ENCODE data around the gene KIF5A.
"Not testable (repeated sequence)": the region's sequence is repeated elsewhere in the genome, so short reads cannot be mapped to it uniquely, and the experiment has no call there.

KIF5A gene

DNA sequence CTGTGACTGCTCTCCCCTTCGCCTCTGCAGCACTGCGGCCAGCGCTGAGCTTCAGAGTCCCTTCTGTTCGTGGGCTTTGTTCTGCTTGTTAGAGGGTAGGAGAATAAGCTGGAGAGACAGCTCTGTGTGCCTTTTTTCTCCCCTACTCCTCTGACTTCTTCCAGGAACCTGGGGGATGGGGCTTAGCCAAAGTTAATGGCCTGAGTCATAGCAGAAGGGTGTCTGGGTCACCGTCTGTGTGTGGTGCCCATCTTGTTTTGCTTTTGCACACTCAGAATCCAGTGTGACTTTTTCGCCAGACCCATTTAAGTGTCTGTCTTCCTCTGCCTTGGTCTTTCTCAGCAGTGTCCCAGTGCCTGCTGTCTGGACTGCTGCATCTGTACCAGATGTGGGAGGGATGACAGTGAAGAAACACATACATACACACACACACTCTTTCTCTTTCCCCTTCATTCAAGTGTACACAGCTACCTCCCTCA is 3.0 kb downstream of the KIF5A start:
- H3K4me1 ChIP-seq (ENCODE audit: control insufficient read depth in 5 of 5, insufficient read depth in 5 of 5, low read length in 5 of 5): peaks cover 0 to 9% (median 5%) of the 10 kb centered on the region in 5 donors
- H3K36me3 ChIP-seq (ENCODE audit: control insufficient read depth in 5 of 5, insufficient read depth in 5 of 5, low read length in 5 of 5): no peaks in the 10 kb centered on the region
- peaks cover 17 to 42% (median 32%) of the 10 kb centered on the region in 5 donors for H3K27me3 ChIP-seq (ENCODE audit: control insufficient read depth in 5 of 5, insufficient read depth in 4 of 5, low read length in 5 of 5)
- H3K9ac ChIP-seq (ENCODE audit: low read length in 5 of 5): no peak overlapping the region
- no peaks in the 10 kb centered on the region for H3K9me3 ChIP-seq (ENCODE audit: control insufficient read depth in 5 of 5, low read length in 5 of 5)
- no peak overlapping the region for H3K4me3 ChIP-seq (ENCODE audit: low read depth in 1 of 5, low read length in 5 of 5)
- no peak overlapping the region for H3K27ac ChIP-seq (ENCODE audit: low read depth, low read length)

DNA sequence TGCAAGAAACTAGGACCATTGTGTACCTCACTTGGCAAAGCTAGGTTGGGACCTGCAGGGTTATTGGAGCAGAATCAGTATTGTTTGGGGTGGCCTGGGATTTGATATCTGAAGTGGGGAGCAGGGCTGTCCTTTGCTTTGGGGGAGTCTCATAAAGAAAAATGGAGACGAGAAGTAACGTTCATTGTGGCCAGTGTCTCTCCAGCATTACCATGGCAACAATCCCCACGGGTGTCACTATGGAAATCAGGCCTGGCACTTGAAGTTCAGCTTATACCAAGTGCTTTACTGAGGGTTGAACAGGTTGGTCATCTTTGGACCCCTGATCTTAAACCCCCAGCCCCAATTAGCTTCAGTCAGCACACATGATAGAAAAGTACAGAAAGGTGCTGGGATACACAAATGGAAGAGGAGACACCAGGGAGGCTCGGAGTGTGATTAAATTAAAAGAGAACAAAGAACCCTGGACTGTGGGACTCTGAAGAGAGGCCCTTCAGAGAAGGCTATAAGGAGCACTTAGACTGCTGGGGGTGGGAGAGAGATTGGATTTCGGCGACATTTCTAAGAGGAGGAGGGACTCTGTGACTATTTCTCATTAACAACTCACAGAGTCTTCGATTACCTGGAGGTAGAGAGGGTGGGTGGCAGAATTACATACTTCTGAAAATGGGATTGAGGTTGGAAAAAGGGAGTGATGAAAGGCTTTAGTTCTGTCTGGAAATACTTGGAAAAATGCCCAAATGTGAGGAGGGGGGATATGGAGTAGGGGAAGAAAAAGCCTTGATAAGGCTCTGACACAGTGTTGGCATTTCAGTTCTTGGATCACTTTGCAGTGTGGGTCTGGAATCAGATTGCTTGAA is 3.7 kb downstream of the KIF5A start:
- Histone ChIP-seq H3K27me3 (ENCODE audit: control insufficient read depth in 5 of 5, insufficient read depth in 4 of 5, low read length in 5 of 5) (peaks cover 17 to 42% (median 31%) of the 10 kb centered on the region in 5 donors), H3K9ac (ENCODE audit: low read length in 5 of 5) (no peak overlapping the region), H3K4me3 (ENCODE audit: low read depth in 1 of 5, low read length in 5 of 5) (no peak overlapping the region), H3K36me3 (ENCODE audit: control insufficient read depth in 5 of 5, insufficient read depth in 5 of 5, low read length in 5 of 5) (no peaks in the 10 kb centered on the region), H3K9me3 (ENCODE audit: control insufficient read depth in 5 of 5, low read length in 5 of 5) (no peaks in the 10 kb centered on the region), H3K27ac (ENCODE audit: low read depth, low read length) (no peak overlapping the region), H3K4me1 (ENCODE audit: control insufficient read depth in 5 of 5, insufficient read depth in 5 of 5, low read length in 5 of 5) (peaks cover 0 to 9% (median 5%) of the 10 kb centered on the region in 5 donors)

DNA sequence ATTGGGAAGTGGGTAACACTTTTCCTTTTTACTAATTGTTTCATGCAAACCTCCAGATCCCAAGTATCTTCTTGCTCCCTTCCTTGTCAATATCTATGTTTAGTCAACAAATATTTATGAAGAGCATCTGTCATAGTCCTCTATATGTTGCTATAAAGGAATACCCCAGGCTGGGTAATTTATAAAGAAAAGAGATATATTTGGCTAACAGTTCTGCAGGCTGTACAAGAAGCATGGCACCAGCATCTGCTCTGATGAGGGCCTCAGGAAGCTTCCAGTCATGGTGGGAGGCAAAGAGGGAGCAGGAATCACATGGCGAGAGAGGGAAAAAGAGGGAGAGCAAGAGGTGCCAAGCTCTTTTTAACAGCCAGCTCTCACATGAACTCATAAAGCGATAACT is 4.6 kb downstream of the KIF5A start:
- Histone ChIP-seq H3K4me3 (ENCODE audit: low read depth in 1 of 5, low read length in 5 of 5) (no peak overlapping the region), H3K36me3 (ENCODE audit: control insufficient read depth in 5 of 5, insufficient read depth in 5 of 5, low read length in 5 of 5) (no peaks in the 10 kb centered on the region), H3K9me3 (ENCODE audit: control insufficient read depth in 5 of 5, low read length in 5 of 5) (no peaks in the 10 kb centered on the region), H3K27me3 (ENCODE audit: control insufficient read depth in 5 of 5, insufficient read depth in 4 of 5, low read length in 5 of 5) (peaks cover 9 to 36% (median 23%) of the 10 kb centered on the region in 5 donors), H3K9ac (ENCODE audit: low read length in 5 of 5) (no peak overlapping the region), H3K4me1 (ENCODE audit: control insufficient read depth in 5 of 5, insufficient read depth in 5 of 5, low read length in 5 of 5) (peaks cover 0 to 7% (median 5%) of the 10 kb centered on the region in 5 donors), H3K27ac (ENCODE audit: low read depth, low read length) (no peak overlapping the region)

DNA sequence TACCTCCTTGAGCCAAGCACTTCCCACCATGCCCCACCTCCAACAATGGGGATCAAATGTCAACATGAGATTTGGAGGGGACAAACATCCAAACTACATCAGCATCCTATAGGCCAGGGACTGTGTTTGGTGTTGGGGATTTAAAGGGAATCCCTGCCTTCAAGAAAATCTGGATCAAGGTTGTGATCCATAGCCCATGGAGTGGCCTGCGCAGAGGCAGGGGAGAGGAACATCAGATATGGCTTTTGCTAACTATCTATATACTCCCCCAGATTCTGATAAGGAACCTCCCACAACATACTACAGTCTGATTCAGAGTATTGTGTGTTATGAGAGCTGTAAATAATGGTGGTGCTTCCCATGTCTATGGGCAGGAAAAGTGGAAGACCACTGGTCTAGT is 5.1 kb downstream of the KIF5A start:
- peaks cover 7 to 32% (median 19%) of the 10 kb centered on the region in 5 donors for H3K27me3 ChIP-seq (ENCODE audit: control insufficient read depth in 5 of 5, insufficient read depth in 4 of 5, low read length in 5 of 5)

DNA sequence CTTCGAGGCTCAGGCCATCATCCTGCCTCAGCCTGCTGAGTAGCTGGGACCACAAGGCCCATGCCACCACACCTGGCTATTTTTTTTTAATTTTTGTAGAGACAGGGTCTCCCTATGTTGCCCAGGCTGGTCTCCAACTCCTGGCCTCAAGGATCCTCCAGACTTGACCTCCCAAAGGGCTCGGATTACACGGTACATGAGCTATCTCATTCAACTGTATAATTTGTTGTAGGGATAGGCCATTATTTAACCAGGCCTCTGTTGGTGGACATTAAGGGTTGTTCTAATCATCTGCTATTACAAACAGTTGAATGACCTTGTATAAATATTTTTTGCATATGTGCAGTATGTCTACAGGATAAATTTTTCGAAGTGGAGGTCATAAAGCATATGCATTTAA is 9.0 kb downstream of the KIF5A start:
- Histone ChIP-seq H3K27ac (ENCODE audit: low read depth, low read length) (no peak overlapping the region), H3K9ac (ENCODE audit: low read length in 5 of 5) (no peak overlapping the region), H3K4me3 (ENCODE audit: low read depth in 1 of 5, low read length in 5 of 5) (no peak overlapping the region), H3K4me1 (ENCODE audit: control insufficient read depth in 5 of 5, insufficient read depth in 5 of 5, low read length in 5 of 5) (no peaks in the 10 kb centered on the region), H3K9me3 (ENCODE audit: control insufficient read depth in 5 of 5, low read length in 5 of 5) (no peaks in the 10 kb centered on the region), H3K27me3 (ENCODE audit: control insufficient read depth in 5 of 5, insufficient read depth in 4 of 5, low read length in 5 of 5) (peaks cover 0 to 9% (median 4%) of the 10 kb centered on the region in 5 donors), H3K36me3 (ENCODE audit: control insufficient read depth in 5 of 5, insufficient read depth in 5 of 5, low read length in 5 of 5) (no peaks in the 10 kb centered on the region)

More for the DNA sequence above, 5.1 kb downstream of the KIF5A start:
- no peak overlapping the region for H3K4me3 ChIP-seq (ENCODE audit: low read depth in 1 of 5, low read length in 5 of 5)
- H3K9ac ChIP-seq (ENCODE audit: low read length in 5 of 5): no peak overlapping the region
- no peaks in the 10 kb centered on the region for H3K9me3 ChIP-seq (ENCODE audit: control insufficient read depth in 5 of 5, low read length in 5 of 5)
- H3K36me3 ChIP-seq (ENCODE audit: control insufficient read depth in 5 of 5, insufficient read depth in 5 of 5, low read length in 5 of 5): no peaks in the 10 kb centered on the region
- peaks cover 0 to 3% (median 3%) of the 10 kb centered on the region in 5 donors for H3K4me1 ChIP-seq (ENCODE audit: control insufficient read depth in 5 of 5, insufficient read depth in 5 of 5, low read length in 5 of 5)
- H3K27ac ChIP-seq (ENCODE audit: low read depth, low read length): no peak overlapping the region

DNA sequence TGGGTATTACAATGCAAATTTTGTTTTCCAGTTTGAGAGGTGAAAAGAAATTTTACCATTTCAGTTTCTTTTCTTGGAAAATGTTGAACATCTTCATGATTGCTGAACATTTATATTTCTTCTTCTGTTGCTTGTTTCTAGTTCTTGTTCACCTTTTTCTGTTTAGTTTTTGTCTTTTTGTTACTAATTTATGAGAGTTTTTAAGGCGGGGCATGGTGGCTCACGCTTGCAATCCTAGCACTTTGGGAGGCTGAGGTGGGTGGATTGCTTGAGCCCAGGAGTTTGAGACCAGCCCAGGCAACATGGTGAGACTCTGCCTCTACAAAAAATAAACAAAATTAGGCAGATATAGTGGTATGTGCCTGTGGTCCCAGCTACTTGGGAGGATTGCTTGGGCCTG is 10.7 kb downstream of the KIF5A start:
- Histone ChIP-seq H3K9ac (ENCODE audit: low read length in 5 of 5) (no peak overlapping the region), H3K27ac (ENCODE audit: low read depth, low read length) (no peak overlapping the region), H3K9me3 (ENCODE audit: control insufficient read depth in 5 of 5, low read length in 5 of 5) (no peaks in the 10 kb centered on the region), H3K4me3 (ENCODE audit: low read depth in 1 of 5, low read length in 5 of 5) (no peak overlapping the region), H3K4me1 (ENCODE audit: control insufficient read depth in 5 of 5, insufficient read depth in 5 of 5, low read length in 5 of 5) (no peaks in the 10 kb centered on the region), H3K27me3 (ENCODE audit: control insufficient read depth in 5 of 5, insufficient read depth in 4 of 5, low read length in 5 of 5) (peaks cover 0 to 13% (median 4%) of the 10 kb centered on the region in 5 donors), H3K36me3 (ENCODE audit: control insufficient read depth in 5 of 5, insufficient read depth in 5 of 5, low read length in 5 of 5) (no peaks in the 10 kb centered on the region)

DNA sequence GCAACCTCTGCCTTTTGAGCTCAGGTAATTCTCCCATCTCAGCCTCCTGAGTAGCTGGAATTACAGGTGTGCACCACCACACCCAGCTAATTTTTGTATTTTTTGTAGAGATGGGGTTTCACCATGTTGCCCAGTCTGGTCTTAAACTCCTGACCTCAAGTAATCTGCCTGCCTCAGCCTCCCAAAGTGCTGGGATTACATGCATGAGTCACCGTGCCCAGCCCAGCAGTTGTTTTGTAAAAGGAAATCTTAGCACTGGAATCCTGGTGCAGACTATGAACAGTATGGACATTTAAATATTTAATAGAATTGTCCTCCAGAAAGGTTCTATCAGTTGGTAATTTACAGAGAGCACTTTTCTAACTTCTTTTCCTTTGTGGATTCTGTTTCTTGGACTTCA is 11.3 kb downstream of the KIF5A start:
- H3K36me3 ChIP-seq (ENCODE audit: control insufficient read depth in 5 of 5, insufficient read depth in 5 of 5, low read length in 5 of 5); H3K4me3 ChIP-seq (ENCODE audit: low read depth in 1 of 5, low read length in 5 of 5); H3K4me1 ChIP-seq (ENCODE audit: control insufficient read depth in 5 of 5, insufficient read depth in 5 of 5, low read length in 5 of 5); H3K27ac ChIP-seq (ENCODE audit: low read depth, low read length); H3K9me3 ChIP-seq (ENCODE audit: control insufficient read depth in 5 of 5, low read length in 5 of 5); H3K9ac ChIP-seq (ENCODE audit: low read length in 5 of 5): not testable (repeated sequence)
- H3K27me3 ChIP-seq (ENCODE audit: control insufficient read depth in 5 of 5, insufficient read depth in 4 of 5, low read length in 5 of 5): peaks cover 0 to 13% (median 4%) of the 10 kb centered on the region in 5 donors

DNA sequence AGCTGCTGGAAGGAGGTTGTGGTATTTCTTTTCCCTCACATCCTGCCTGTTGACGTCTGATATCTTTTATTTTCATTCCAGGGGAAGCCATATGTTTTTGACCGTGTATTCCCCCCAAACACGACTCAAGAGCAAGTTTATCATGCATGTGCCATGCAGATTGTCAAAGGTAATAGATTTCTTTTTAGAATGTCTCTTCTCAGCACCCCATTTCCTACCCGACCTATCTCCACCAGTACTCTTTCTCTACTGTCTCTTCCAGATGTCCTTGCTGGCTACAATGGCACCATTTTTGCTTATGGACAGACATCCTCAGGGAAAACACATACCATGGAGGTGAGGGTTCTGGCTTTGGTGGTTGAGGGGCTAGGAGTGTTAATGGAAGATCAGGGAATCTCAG is 13.5 kb downstream of the KIF5A start:
- H3K27me3 ChIP-seq (ENCODE audit: control insufficient read depth in 5 of 5, insufficient read depth in 4 of 5, low read length in 5 of 5): peaks cover 0 to 13% (median 5%) of the 10 kb centered on the region in 5 donors

DNA sequence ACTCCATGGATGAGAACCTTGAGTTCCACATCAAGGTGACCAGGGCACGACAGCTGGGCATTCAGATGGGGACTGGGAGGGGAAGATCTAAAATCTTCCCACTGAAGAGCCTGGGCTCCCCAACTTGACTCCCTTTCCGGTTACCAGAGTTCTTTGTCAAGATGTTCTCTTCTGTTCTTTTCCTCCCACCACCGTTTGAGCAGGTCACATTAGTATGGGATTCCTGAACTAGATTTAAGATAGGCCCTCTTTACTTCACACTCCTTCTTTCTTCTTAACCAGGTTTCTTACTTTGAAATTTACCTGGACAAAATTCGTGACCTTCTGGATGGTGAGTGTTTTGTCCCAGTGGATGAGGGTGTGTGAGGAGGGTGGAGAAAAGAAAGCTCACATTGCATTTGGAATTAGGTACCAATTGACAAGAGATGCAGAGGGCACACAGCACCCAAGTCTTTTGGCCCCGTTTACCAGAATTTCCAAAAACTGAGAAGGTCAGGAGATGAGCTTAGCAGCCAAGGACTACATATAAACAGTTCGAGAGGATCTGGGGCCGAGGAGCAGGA is 14.4 kb downstream of the KIF5A start:
- Histone ChIP-seq H3K9ac (ENCODE audit: low read length in 5 of 5) (no peak overlapping the region), H3K27me3 (ENCODE audit: control insufficient read depth in 5 of 5, insufficient read depth in 4 of 5, low read length in 5 of 5) (peaks cover 5 to 16% (median 6%) of the 10 kb centered on the region in 5 donors), H3K9me3 (ENCODE audit: control insufficient read depth in 5 of 5, low read length in 5 of 5) (no peaks in the 10 kb centered on the region), H3K4me3 (ENCODE audit: low read depth in 1 of 5, low read length in 5 of 5) (no peak overlapping the region), H3K4me1 (ENCODE audit: control insufficient read depth in 5 of 5, insufficient read depth in 5 of 5, low read length in 5 of 5) (no peaks in the 10 kb centered on the region), H3K36me3 (ENCODE audit: control insufficient read depth in 5 of 5, insufficient read depth in 5 of 5, low read length in 5 of 5) (no peaks in the 10 kb centered on the region), H3K27ac (ENCODE audit: low read depth, low read length) (no peak overlapping the region)

More for the DNA sequence above, 13.5 kb downstream of the KIF5A start:
- no peak overlapping the region for H3K4me3 ChIP-seq (ENCODE audit: low read depth in 1 of 5, low read length in 5 of 5)
- H3K27ac ChIP-seq (ENCODE audit: low read depth, low read length): no peak overlapping the region
- H3K36me3 ChIP-seq (ENCODE audit: control insufficient read depth in 5 of 5, insufficient read depth in 5 of 5, low read length in 5 of 5): no peaks in the 10 kb centered on the region
- no peaks in the 10 kb centered on the region for H3K9me3 ChIP-seq (ENCODE audit: control insufficient read depth in 5 of 5, low read length in 5 of 5)
- H3K9ac ChIP-seq (ENCODE audit: low read length in 5 of 5): no peak overlapping the region
- no peaks in the 10 kb centered on the region for H3K4me1 ChIP-seq (ENCODE audit: control insufficient read depth in 5 of 5, insufficient read depth in 5 of 5, low read length in 5 of 5)

DNA sequence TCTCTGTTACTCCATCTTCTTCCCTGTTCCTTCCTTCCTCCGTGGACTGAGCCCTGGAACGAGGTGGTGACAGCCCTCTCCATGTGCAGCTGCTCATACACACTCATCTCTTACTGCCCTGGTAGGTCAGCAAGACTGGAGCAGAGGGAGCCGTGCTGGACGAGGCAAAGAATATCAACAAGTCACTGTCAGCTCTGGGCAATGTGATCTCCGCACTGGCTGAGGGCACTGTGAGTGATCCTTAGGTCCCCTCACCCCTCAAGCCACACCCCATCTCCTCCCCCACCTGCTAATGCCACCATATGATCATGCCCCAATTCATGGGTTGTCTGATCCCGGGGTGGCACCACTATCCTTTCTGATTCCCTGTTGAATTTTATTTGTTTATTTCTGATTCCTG is 19.0 kb downstream of the KIF5A start:
- Histone ChIP-seq H3K4me3 (ENCODE audit: low read depth in 1 of 5, low read length in 5 of 5) (no peak overlapping the region), H3K27ac (ENCODE audit: low read depth, low read length) (no peak overlapping the region), H3K9me3 (ENCODE audit: control insufficient read depth in 5 of 5, low read length in 5 of 5) (no peaks in the 10 kb centered on the region), H3K9ac (ENCODE audit: low read length in 5 of 5) (no peak overlapping the region), H3K4me1 (ENCODE audit: control insufficient read depth in 5 of 5, insufficient read depth in 5 of 5, low read length in 5 of 5) (no peaks in the 10 kb centered on the region), H3K36me3 (ENCODE audit: control insufficient read depth in 5 of 5, insufficient read depth in 5 of 5, low read length in 5 of 5) (no peaks in the 10 kb centered on the region), H3K27me3 (ENCODE audit: control insufficient read depth in 5 of 5, insufficient read depth in 4 of 5, low read length in 5 of 5) (peaks cover 0 to 18% (median 11%) of the 10 kb centered on the region in 5 donors)
